A673 (cell line): ENCODE data around the gene DLGAP1. TPM values are rescaled to one million over a fixed set of nuclear protein-coding genes. Genes with fewer than 3 reads are reported as not detected.

Experiments
- BruUV-seq: library from RNA; stranded (reverse); fragments of 400-500 nt; replicated peaks from 2 replicates; lab custom pipeline; 2021; lab: Mats Ljungman, UMichigan
- CTCF ChIA-PET: fragments of 300-600 bp; sonication (Branson Sonifier 250); formaldehyde crosslinking; loops from one replicate; lab custom pipeline; 2022; ENCODE audit warnings: antibody characterized with exemption; lab: Charles Lee
- POLR2A ChIA-PET: fragments of 300-600 bp; sonication (Branson Sonifier 250); formaldehyde crosslinking; loops from one replicate; lab custom pipeline; 2022; ENCODE audit warnings: antibody characterized with exemption; ENCODE audit not compliant: low non-redundant PET; lab: Charles Lee
- DNase-seq: peaks from one replicate; pipeline ENCODE4 v3.0.0-alpha.2; 2015; ENCODE audit warnings: low spot score
- H3K27ac ChIP-seq: fragments of 200-600 bp; sonication (generic); 2 replicates; pipeline ENCODE4 v1.5.1; 2016; ENCODE audit warnings: mixed run types, low read depth, mild to moderate bottlenecking, mixed read lengths, antibody characterized with exemption, low read length; ENCODE audit not compliant: poor library complexity, severe bottlenecking
- H3K27me3 ChIP-seq: fragments of 200-600 bp; sonication (generic); replicated peaks from 2 replicates; pipeline ENCODE4 v1.6.1; 2017; ENCODE audit warnings: mixed run types, low read depth, mild to moderate bottlenecking, mixed read lengths, antibody characterized with exemption, low read length; ENCODE audit not compliant: insufficient read depth, poor library complexity
- H3K36me3 ChIP-seq: fragments of 200-600 bp; sonication (generic); 2 replicates; pipeline ENCODE4 v1.6.1; 2016; ENCODE audit warnings: mixed run types, mild to moderate bottlenecking, mixed read lengths, antibody characterized with exemption, low read length; ENCODE audit not compliant: insufficient read depth, poor library complexity, severe bottlenecking
- H3K4me1 ChIP-seq: fragments of 200-600 bp; sonication (generic); 2 replicates; pipeline ENCODE4 v1.6.1; 2017; ENCODE audit warnings: mixed run types, mild to moderate bottlenecking, mixed read lengths, antibody characterized with exemption, low read length; ENCODE audit not compliant: insufficient read depth, poor library complexity, severe bottlenecking
- H3K4me3 ChIP-seq: fragments of 200-600 bp; sonication (generic); 2 replicates; pipeline ENCODE4 v1.5.1; 2016; ENCODE audit warnings: low read depth, mixed run types, mild to moderate bottlenecking, mixed read lengths, low read length; ENCODE audit not compliant: poor library complexity, severe bottlenecking
- H3K9me3 ChIP-seq: fragments of 200-600 bp; sonication (generic); 2 replicates; pipeline ENCODE4 v1.6.1; 2016; ENCODE audit warnings: mixed run types, low read depth, mild to moderate bottlenecking, mixed read lengths, antibody characterized with exemption, low read length; ENCODE audit not compliant: poor library complexity, severe bottlenecking
- EZH2 ChIP-seq: fragments of 200-600 bp; sonication (generic); IDR thresholded peaks from 2 replicates; pipeline ENCODE4 v1.6.1; 2017; ENCODE audit warnings: borderline replicate concordance, low read depth, mild to moderate bottlenecking, mixed read lengths, antibody characterized with exemption, low read length; ENCODE audit not compliant: poor library complexity, severe bottlenecking
- intact Hi-C: fragments of 100-400 bp; cut with micrococcal nuclease; formaldehyde crosslinking; loops from one replicate; pipeline ENCODE4 v1.10.0; 2022; ENCODE audit not compliant: unreplicated experiment
- total RNA-seq: library from RNA; stranded (reverse); gene quantifications from 2 replicates; pipeline ENCODE4 v1.2.3, GENCODE V29; 2021
- TF ChIP-seq, protein P1 (sequence below): fragments of 300-800, 200-600 bp; sonication (generic); conservative IDR thresholded peaks from 2 replicates; pipeline ENCODE4 v1.5.1; 2017; ENCODE audit warnings: low read depth, mild to moderate bottlenecking, antibody characterized with exemption, low read length, moderate library complexity, mixed read lengths

DLGAP1 gene
- total RNA-seq, 1 experiment from 2014 or later, result 135 TPM

DNA sequence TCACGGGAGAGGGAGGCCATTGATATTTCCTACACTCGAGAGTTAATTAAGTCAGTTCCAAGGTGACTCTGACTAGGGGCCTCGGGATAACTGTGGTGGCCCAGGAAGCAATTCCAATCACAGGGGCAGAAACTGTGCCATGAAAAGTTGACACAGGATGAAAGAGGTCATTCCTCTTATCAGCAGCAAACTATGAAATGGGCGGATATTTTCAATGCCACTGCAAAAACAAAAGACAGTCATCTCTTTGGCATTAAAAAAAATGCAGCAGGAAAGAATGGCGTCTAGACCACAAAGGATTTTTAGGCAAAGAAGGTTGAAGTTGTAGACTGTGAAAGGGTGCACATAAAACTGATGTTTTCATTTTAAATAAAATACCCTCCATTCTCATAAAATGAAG, 955.1 kb downstream of the DLGAP1 start:
- H3K4me3 ChIP-seq, result no peak overlapping the region
- intact Hi-C loops, result no loop called here
- H3K36me3 ChIP-seq, result peaks cover 43% of the 10 kb centered on the region
- no peak overlapping the region for H3K27ac ChIP-seq
- TF ChIP-seq, protein P1, sequence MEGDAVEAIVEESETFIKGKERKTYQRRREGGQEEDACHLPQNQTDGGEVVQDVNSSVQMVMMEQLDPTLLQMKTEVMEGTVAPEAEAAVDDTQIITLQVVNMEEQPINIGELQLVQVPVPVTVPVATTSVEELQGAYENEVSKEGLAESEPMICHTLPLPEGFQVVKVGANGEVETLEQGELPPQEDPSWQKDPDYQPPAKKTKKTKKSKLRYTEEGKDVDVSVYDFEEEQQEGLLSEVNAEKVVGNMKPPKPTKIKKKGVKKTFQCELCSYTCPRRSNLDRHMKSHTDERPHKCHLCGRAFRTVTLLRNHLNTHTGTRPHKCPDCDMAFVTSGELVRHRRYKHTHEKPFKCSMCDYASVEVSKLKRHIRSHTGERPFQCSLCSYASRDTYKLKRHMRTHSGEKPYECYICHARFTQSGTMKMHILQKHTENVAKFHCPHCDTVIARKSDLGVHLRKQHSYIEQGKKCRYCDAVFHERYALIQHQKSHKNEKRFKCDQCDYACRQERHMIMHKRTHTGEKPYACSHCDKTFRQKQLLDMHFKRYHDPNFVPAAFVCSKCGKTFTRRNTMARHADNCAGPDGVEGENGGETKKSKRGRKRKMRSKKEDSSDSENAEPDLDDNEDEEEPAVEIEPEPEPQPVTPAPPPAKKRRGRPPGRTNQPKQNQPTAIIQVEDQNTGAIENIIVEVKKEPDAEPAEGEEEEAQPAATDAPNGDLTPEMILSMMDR, result no peak
- TF ChIP-seq EZH2, result no peak
- no peaks in the 10 kb centered on the region for H3K4me1 ChIP-seq
- H3K9me3 ChIP-seq, result no peaks in the 10 kb centered on the region
- H3K27me3 ChIP-seq, result no peaks in the 10 kb centered on the region
- BruUV-seq, result no TSS peak
- ChIA-PET CTCF (no interaction called here), POLR2A (no interaction called here)
- DNase-seq, result no peak

DNA sequence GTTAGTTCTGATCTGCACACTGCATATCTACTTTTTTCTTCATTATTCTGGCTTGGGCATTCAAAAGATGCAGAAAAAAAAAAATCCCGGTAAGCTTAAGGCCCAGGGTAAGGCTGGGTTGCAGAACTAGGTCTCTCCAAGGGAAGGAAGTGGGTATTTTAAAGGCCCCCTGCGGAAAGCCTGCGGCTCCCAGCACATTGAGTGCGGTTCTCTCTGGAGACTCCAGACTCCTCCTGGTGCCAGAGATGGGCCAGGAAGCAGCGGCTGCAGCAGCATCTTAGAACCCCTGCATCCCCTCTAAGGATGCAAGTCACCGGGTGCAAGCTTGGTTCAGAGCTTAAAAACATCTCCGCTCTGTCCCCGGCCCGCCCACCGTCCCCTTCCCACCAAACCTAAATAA, 955.6 kb downstream of the DLGAP1 start:
- Histone ChIP-seq H3K9me3 (no peaks in the 10 kb centered on the region), H3K36me3 (peaks cover 43% of the 10 kb centered on the region), H3K27me3 (no peaks in the 10 kb centered on the region), H3K4me3 (no peak overlapping the region), H3K4me1 (peaks cover 3% of the 10 kb centered on the region), H3K27ac (no peak overlapping the region)
- ChIA-PET CTCF (no interaction called here), POLR2A (interaction anchor here (0.6 kb wide), 1 partner anchor 150 kb away, joined by 3 read pairs; no protein-coding TSS in a partner anchor)
- TF ChIP-seq, protein P1, result no peak
- TF ChIP-seq EZH2, result no peak
- no peak for DNase-seq
- BruUV-seq, result no TSS peak
- intact Hi-C loops, result no loop called here

DNA sequence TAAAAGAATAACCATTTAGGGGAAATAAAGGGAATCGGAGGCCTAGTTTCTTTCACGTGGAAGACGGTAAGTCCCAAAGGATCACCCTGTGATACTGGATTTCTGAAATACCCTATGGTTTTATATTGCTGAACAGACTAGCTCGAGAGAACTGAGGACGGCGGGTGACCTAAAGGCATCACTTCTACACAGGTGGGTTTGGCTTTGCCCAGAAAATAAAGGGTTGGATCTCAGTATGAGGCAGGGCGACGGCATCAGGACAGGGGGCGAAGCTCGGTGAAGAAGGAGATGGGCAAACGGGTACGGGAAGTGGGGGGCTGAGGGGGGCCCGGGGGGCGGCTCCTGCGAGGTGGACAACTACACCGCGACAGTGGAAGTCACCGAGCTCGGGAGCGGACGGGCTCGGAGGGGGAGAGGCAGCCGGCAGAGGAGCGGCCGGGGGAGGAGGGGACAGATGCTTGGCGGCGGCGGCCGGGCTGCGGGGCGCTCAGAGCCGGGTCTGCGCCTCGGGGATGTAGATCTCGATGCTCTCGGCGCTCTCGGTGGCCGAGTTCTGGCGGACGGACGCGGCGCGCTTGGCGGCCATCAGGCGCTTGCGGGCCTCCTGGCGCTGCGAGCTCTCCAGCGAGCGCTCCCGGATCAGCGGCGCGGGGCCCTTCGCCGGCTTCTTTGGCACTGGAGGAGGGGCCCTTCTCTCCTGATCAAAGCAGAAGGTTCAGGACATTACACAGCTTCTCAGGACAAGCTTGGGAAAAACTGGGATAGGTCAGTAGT, 956.2 kb downstream of the DLGAP1 start:
- peaks cover 43% of the 10 kb centered on the region for H3K36me3 ChIP-seq
- no peaks in the 10 kb centered on the region for H3K9me3 ChIP-seq
- intact Hi-C loops, result no loop called here
- ChIA-PET CTCF (interaction anchor here (0.5 kb wide), 1 partner anchor 95 kb away, joined by 5 read pairs; no protein-coding TSS in a partner anchor), POLR2A (interaction anchor here (0.6 to 0.9 kb wide), 2 partner anchors 18 to 151 kb away, joined by 3 to 13 read pairs; no protein-coding TSS in a partner anchor)
- peaks cover 7% of the 10 kb centered on the region for H3K4me1 ChIP-seq
- H3K4me3 ChIP-seq, result no peak overlapping the region
- BruUV-seq, result no TSS peak
- TF ChIP-seq EZH2, result no peak
- TF ChIP-seq, protein P1, result no peak
- no peak overlapping the region for H3K27ac ChIP-seq
- no peak for DNase-seq
- H3K27me3 ChIP-seq, result no peaks in the 10 kb centered on the region
